Activated CD4-positive, CD25-positive, alpha-beta regulatory T cell treated with anti-CD3 and anti-CD28 coated beads, Interleukin-2, amount 50 U/mL, for 16 hours (primary cell): ENCODE measurements around the gene CLIC4.
"Not testable (repeated sequence)": the region's sequence is repeated elsewhere in the genome, so short reads cannot be mapped to it uniquely, and the experiment has no call there.

ENCODE experiments used
- DNase-seq: peaks from one replicate; pipeline ENCODE4 v3.0.0-alpha.2; 2020; ENCODE audit warnings: low read depth, low spot score

Gene CLIC4

DNA sequence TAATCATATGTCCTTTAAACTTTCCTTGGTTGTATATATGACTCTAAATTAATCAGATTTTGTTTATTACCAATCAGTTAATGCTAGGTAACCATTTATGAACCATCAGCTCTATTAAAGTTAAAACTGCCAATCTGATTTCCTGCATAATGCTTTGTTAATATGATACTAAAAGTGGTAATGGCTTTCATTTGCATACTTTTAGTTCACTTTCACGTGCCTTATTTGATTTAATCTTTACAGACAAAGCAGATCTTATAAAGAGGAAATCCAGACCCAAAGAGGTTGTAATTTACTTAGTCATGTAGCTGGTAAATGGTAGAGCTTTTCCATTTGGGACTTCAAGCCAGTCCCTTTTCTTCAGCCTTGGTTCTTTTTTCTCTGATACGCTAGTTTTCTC, 61.3 kb downstream of the CLIC4 start:
- DNase-seq, result no peak

DNA sequence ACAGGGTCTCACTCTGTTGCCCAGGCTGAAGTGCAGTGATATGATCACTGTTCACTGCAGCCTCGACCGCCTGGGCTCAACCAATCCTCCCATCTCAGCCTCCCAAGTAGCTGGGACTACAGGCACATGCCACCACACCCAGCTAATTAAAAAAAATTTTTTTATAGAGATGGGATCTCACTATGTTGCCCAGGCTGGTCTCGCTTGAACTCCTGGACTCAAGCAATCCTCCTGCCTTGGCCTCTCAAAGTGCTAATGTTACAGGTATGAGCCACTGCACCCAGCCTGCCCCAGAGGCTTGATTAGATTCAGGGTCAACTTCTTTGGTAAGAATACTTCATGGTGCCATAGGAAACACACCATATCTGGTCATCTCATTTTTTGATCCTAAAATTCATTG, 66.2 kb downstream of the CLIC4 start:
- not testable (repeated sequence) for DNase-seq

DNA sequence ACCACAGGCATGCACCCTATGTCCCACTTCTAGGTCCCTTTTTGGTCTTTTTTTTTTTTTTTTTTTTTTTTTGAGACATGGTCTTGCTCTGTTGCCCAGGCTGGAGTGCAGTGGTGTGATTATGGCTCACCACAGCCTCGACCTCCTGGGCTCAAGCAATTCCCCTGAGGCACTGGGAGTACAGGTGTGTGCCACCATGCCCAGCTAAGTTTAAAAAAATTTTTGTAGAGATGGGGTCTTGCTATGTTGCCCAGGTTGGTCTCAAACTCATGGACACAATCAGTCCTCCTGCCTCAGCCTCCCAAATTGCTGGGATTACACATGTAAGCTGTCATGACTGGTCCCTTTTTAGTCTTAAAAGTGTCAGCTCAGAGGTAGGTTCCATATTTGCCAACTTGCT, 75.0 kb downstream of the CLIC4 start:
- not testable (repeated sequence) for DNase-seq

DNA sequence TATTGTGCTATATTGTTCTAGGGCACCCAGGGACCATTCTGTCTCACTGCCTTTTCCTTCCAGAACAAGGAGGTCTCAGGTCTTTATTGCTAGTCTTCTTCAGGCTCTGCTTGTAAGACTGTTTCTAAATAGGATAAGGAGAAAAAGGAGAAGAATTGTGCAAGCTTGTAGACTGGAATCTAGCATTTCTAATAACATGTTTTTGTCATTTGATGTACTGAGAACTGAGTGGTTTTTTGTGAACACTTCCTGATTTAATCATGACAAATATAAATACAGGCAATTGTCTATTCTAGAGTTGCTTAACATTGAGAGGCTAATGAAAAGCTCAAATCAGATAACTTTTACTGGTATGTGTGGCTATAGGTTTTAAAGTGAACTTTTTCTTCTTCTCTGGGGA, 77.6 kb downstream of the CLIC4 start:
- DNase-seq, result no peak

DNA sequence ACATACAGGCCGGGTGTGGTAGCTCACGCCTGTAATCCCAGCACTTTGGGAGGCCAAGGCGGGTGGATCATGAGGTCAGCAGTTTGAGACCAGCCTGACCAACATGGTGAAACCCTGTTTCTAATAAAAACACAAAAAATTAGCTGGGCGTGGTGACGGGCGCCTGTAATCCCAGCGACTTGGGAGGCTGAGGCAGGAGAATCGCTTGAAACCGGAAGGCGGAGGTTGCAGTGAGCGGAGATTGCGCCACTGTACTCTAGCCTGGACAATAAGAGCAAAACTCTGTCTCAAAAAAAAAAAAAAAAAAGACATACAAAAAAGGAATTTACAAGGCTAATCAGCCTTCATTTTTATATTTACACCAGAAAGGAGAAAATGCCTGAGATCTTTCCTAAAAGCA, 78.2 kb downstream of the CLIC4 start:
- DNase-seq, result not testable (repeated sequence)

DNA sequence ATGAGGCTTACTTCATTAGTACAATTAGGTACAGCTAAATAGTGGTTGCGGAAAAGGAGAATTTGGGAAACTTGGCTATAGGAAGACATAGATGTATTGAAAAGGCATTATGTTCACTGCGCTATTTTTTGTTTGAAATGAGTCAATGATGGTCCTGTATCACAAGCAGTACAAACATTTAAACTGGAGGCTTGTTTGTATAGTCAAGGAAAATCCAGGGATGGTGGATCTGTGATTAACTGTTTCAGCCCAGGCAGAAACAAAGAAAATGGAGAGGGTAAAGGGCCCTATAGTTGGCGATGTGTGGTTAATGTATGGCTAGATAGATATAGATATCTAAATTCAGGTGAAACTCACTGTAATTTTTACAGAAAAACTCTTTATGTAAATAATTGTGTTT, 79.9 kb downstream of the CLIC4 start:
- no peak for DNase-seq

DNA sequence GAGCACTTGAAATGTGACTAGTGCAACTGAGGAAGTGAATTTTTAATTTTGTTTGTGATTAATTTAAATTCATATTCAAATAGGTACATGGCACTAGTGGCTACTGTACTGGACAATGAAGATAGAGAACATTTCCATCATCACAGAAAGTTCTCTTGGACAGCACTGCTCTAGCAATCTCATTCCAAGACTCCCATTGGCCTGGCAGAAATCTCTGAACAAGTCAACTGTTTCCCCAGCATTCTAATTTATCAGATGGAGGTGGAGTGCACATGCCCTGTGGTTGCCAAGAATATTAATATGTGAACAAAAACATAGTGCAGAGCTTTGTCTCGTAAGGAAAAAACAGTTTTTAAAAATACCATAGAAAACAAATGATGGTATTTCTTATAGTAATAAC, 81.3 kb downstream of the CLIC4 start:
- no peak for DNase-seq

DNA sequence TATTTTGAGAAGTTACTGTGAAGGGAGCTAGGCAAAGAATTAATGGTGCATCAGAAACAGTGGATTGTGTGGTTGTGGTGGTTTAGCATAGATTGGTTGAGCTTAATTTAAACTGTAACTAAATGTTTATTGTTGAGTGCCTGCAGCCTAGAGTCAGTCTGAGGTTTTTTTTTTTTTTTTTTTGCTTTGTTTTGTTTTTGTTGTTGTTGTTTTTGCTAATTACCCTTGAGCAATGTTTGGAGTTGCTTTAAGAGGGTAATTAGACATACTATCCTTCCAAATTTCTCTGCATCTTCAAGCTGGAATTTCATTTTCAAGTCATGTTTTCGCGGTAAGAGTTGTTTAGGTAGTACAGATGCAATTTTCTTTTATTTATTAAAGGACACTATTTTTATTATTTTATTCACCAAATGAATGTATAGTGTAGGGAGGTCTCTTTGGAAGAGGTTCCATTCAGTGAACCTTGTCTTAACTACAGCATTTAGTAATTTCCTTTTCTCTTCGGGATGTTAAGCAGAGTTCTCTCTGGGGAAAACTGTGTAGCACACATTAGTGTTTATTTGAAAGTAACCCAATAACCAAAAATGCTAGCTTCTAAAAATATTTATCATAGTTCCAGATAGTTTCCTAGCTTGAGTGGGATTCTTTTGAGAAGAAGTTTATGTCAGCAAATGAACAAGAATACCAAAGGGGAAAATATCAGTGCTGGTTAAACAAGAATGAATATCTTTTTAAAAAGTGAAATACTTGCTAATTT, 82.3 kb downstream of the CLIC4 start:
- no peak for DNase-seq

DNA sequence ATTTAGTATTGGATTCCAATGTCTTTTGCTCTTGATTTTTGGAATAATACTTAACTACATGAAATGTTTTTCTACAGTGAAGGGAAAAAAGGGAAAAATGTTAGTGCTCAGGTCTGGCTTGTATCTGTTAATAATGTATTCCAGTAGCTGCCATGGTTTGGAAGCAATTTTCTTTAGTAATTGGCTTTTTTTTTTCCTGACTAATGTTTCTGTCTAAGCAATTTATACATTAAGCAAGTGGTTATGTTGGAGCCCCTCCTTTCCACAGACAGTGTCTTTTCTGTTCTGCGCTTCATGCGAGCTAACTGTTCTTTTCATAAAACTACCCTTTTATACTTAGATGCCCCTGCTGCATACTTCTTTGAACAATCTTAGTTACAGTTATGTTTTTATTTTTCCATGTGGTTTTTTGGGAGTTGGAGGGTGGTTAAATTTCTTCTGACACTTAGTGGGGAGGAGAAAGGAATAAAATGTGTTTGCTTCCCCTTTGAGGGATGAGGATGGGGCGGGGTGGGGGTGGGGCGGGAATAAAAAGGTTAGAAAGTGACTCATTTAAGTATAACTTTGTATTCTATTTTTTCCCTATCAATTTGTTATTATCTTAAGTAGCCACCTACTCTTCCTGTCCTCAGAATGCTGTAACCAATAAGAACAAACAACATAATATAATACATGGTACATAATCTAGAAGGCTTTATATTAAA, 83.1 kb downstream of the CLIC4 start:
- DNase-seq, result no peak

DNA sequence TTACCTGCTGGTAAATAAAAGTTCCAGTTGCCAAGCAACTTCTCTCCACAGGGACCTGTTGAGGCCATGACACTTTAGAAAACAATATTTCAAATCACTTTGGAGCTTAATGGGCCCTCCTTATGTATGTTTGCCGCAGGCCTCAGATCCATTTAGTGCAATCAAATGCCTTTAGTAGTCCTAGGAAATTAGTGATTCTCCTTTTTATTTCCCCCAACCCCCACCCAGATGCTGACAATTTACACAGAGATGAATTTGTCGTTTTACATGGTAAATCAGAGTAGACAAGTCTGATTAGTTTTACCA, 83.6 kb downstream of the CLIC4 start:
- no peak for DNase-seq

DNA sequence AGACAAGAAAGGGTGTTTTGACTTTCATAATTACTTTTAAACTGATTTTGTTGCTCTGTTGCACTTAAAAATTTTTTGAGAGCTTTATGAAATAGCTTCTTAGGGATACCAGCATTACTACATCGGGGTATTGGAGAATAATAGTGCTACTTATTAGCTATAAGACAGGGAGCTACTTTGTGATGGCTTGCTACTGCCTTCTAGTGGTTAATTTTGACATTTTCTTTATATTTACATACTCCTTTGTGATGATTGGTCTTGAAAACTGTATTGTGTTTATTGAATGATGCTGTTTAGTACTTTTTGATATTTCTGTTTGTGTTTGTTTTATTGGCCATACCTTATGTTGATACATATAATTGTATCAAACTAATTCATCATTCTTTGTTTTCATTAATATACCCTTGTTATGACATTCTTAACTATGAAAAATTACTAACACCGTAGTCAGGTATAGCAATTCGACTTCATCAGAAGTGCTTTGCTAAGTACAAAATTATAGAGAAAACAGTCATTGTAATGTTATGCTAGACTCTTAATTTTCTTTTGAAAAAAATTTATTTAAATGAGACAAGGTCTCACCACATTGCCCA, 85.5 kb downstream of the CLIC4 start:
- no peak for DNase-seq

DNA sequence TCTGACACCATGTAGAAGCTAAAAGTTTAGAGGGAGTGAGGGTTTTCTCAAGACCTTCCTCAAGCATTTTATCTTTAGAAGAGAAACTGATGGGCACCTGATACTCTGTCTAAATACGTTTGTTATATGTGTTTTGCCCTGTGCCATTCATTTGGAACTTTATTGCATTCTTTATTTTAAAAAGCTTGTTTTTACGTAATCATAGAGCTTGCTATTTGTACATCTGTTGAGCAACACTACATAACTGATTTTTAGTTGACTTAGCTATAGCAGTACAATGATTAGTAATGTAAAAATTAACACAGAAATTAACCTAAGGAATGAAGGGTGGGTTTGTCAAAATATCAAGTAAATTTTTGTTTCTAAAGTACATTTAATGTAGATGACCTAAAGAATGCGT, 96.3 kb downstream of the CLIC4 start:
- no peak for DNase-seq

DNA sequence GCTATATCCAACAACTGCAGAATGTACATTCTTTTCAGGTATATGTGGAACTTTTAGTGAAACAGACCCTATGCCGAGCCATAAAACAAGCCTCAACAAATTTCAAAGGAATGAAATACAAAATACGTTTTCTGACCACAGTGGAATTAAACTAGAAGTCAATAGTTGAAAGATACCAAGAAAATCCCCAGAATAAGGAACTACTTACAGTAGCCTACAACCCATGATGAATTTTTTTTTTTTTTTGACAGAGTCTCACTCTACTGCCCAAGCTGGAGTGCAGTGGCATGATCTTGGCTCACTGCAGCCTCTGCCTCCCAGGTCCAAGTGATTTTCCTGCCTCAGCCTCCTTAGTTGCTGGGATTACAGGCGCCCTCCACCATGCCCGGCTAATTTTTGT, 101.4 kb downstream of the CLIC4 start:
- no peak for DNase-seq

DNA sequence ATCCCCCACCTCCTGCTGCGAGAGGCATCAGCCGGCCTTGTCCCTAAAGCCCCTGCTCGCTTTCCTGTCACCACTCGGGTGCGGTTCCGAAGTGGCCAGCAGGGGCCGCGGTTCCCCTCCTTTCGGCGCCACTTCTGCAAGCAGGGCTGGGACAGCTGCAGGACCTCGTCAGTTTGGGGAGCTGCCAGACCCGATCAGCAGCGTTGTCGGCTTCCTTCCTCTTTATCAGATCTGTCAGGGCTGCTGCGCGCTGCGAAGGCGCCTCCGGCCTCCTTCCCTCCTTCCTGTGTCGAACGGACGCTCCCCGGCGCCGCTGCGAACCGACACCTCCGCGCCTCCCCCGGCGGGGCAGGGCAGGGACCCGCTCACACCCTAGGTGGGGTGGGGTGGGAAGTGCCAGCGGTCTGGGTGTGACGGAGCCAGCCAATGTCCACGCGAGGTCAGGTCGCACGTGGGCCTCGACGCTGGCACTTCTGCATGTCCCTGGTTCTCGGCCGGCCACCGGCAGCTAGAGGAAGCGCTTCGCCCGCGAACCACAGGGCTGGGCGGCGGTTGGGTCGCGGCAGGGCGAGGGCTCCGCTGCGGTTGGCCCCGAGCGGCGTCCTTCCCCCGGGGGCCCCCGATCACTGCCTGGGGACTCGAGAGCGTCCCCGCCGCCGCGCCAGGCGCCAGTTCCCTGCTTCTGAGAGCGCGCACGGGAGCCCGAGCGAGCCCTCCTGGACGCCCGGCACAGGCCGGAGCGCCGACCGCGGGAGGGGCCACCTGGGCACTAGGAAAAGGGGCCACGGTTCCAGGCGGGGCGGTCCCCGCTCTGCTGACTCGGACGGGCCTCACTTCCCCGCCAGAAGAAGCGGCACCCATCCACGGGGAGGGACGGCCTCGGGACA, 103.0 kb downstream of the CLIC4 start:
- peak; percentile 75 for DNase-seq

DNA sequence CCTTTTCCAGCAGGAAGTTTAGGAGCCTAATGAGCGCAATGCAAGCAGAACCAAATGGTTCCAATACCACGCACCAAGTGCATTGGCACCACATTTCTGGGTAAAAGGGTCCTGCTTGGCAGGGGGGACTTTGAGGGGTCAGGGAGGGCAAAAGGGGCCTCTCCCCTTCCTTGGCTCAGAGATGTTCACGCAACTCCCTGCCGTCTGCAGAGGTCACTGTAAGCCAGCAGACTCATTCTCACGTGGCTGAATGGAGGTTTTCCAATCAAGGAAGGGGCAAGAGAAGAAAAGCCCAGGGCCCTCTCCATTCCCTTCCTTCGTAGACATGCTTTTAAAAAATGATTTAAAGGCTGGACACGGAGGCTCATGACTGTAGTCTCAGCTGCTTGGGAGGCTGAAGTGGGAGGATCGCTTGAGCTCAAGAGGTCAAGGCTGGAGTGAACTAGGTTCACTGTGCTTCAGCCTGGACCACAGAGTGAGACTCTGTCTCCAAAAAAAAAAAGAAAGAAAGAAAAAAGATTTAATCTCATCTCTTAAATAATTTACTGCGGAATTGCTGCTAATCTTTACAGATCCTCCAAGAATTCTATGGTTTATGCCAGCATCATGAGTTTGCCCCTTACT, 104.5 kb downstream of the CLIC4 start:
- DNase-seq, result no peak

DNA sequence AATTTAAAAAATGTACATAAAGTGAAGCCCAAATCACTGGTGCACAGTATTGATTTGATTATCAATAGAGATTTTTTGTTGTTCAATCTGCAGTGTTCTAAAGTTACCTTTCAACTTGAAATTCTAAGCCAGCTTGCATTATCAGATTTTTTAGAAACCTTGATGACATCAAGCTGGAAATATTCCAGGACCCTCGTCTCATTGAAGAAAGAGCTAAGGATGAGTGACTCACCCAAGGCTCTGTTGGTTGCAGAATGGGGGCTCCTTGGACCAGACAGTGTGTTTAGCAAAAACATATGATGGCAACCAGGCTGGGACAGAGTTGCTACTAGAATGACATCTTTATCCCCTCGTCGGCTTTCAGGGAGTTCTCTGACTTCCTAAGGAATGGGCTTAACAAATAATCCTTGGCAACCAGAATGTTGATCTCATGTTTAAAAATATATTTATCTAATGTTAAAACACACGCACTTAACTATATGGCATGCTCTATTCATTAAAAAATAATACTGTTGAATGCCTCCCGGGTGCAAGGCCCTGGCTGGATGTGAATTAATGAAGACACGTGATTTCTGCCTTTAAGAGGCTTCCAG, 105.2 kb downstream of the CLIC4 start:
- no peak for DNase-seq

DNA sequence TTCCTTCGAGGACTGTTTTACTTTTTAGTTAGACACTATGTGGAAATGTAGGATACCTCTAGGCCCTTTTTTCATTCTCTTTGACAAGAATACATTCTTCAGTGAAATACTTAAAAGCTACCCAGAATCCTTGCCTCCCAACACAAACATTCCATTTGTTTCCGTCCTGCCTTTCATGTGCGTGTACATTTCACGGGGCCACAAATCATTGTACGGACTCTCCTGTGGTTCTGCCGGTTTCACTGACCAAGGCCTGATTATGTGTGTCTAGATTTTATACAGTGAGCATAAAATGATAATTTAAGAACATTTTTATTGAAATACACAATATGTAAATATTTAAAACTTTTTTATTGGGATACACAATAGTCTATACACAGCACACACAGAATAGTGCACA, 108.4 kb downstream of the CLIC4 start:
- DNase-seq, result no peak

DNA sequence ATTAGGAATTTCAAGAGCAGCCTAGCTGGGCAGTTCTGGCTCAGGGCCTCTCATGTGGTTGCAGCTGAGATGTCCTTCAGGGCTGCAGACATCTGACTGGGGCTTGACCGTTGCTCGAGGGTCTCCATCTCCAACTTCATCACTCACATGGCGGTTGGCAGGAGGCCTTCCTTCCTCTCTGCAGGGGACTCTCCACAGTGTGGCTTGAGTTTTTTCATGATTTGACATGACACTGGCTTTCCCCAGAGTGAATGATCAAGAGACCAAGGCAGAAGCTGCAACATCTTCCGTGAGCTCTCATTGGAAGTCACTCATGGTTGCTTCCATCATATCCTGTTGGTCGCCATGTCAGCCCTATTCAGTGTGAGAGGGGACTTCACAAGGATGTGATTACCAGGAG, 110.2 kb downstream of the CLIC4 start:
- DNase-seq, result no peak

DNA sequence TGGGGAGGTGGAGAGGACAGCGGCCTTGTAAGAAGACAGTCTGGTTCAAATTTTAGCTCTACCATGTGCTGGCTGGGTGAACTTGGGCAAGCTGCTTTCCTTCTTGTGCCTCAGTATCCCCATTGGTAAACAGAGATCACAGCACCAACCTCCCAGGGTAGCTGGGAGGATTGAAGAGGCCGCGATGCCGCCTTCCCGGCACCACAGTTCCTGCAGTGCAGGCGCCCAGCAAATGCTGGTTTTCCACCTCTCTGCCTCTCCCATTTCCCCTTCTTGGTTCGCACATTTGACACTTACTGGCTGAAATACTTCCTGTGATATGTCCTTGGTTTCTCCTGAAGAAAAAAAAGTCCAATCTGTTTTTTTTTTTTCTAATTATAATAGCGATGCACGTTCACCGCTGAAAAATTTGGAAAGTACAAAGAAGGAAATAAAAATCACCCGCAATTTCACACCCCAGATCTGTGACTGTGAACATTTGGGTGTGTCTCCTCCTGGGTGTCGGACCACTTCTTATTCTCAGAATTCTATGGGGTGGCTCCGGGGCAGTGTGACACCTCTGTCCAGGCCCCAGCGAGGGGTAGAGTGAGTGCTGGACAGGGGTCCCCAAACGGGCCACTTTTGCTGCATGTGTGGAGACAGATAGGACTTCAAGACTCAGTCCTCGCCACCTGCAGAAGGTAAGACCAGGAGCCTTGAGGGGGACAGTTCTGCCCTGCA, 111.7 kb downstream of the CLIC4 start:
- no peak for DNase-seq

DNA sequence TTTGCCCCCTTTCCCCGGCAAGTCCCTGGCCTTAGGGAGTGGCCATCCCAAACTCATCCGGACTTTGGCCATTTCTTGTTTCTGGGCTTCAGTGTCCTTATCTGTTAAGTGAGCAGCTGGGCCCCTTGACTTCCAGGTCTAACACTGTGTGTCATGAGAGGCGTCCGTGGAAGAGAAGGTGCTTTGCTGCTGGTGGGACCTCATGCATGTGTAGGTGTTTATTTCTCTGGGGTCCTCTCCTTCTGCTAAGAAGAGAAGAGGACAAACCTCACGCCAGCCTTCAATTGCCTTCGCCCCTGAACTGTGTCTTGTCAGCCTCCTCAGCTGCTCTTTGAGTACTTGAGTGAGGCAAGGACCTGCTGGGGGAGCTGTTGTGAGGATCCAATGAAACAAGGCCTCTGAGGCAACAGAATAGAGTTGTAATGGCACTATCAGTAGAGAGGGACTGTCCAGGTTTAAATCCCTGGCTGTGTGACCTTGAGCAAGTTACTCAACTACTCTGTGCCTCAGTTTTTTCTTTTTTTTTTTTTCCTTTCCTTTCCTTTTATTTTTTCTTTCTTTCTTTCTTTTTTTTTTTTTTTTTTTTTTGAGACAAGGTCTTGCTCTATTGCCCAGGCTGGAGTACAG, 112.4 kb downstream of the CLIC4 start:
- DNase-seq, result no peak
